ENCODE data around the gene CD226. TPM values are rescaled to one million over a fixed set of nuclear protein-coding genes. Genes with fewer than 3 reads are reported as not detected.
"Not testable (repeated sequence)": the region's sequence is repeated elsewhere in the genome, so short reads cannot be mapped to it uniquely, and the experiment has no call there.

The CD226 gene
- total RNA-seq, 1 donor from 2014 or later: 5.8 TPM

GRCh38 chr18:69872661-69873060 lies 75.0 kb downstream of the CD226 start:
- H3K36me3 ChIP-seq: no peaks in the 10 kb centered on the region
- no peaks in the 10 kb centered on the region for H3K9me3 ChIP-seq
- TF ChIP-seq, protein P1, sequence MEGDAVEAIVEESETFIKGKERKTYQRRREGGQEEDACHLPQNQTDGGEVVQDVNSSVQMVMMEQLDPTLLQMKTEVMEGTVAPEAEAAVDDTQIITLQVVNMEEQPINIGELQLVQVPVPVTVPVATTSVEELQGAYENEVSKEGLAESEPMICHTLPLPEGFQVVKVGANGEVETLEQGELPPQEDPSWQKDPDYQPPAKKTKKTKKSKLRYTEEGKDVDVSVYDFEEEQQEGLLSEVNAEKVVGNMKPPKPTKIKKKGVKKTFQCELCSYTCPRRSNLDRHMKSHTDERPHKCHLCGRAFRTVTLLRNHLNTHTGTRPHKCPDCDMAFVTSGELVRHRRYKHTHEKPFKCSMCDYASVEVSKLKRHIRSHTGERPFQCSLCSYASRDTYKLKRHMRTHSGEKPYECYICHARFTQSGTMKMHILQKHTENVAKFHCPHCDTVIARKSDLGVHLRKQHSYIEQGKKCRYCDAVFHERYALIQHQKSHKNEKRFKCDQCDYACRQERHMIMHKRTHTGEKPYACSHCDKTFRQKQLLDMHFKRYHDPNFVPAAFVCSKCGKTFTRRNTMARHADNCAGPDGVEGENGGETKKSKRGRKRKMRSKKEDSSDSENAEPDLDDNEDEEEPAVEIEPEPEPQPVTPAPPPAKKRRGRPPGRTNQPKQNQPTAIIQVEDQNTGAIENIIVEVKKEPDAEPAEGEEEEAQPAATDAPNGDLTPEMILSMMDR (IDR thresholded peaks at IDR 0.05): no peak
- no peaks in the 10 kb centered on the region for H3K4me1 ChIP-seq
- H3K27ac ChIP-seq: no peak overlapping the region
- H3K4me3 ChIP-seq: no peak overlapping the region
- ATAC-seq: no peak
- DNase-seq: no peak
- no peaks in the 10 kb centered on the region for H3K27me3 ChIP-seq
- intact Hi-C loops (cut with DNase I): no loop called here

GRCh38 chr18:69871363-69871762 lies 76.3 kb downstream of the CD226 start:
- no peak overlapping the region for H3K27ac ChIP-seq
- intact Hi-C loops (cut with DNase I): no loop called here
- H3K4me3 ChIP-seq: no peak overlapping the region
- no peaks in the 10 kb centered on the region for H3K36me3 ChIP-seq
- TF ChIP-seq, protein P1 (IDR thresholded peaks at IDR 0.05): no peak
- DNase-seq (no peak), ATAC-seq (no peak)
- H3K4me1 ChIP-seq: no peaks in the 10 kb centered on the region
- no peaks in the 10 kb centered on the region for H3K27me3 ChIP-seq
- H3K9me3 ChIP-seq: no peaks in the 10 kb centered on the region

GRCh38 chr18:69870736-69871135 lies 76.9 kb downstream of the CD226 start:
- Histone ChIP-seq H3K9me3 (no peaks in the 10 kb centered on the region), H3K4me3 (no peak overlapping the region), H3K27me3 (no peaks in the 10 kb centered on the region), H3K27ac (no peak overlapping the region), H3K36me3 (no peaks in the 10 kb centered on the region), H3K4me1 (no peaks in the 10 kb centered on the region)
- intact Hi-C loops (cut with DNase I): no loop called here
- ATAC-seq: no peak
- TF ChIP-seq, protein P1 (IDR thresholded peaks at IDR 0.05): no peak
- no peak for DNase-seq

GRCh38 chr18:69866212-69866611 lies 81.5 kb downstream of the CD226 start:
- TF ChIP-seq, protein P1 (IDR thresholded peaks at IDR 0.05): no peak
- no peak for DNase-seq
- no peaks in the 10 kb centered on the region for H3K36me3 ChIP-seq
- H3K4me3 ChIP-seq: no peak overlapping the region
- no peaks in the 10 kb centered on the region for H3K9me3 ChIP-seq
- H3K27me3 ChIP-seq: no peaks in the 10 kb centered on the region
- ATAC-seq: no peak
- H3K27ac ChIP-seq: no peak overlapping the region
- no peaks in the 10 kb centered on the region for H3K4me1 ChIP-seq
- intact Hi-C loops (cut with DNase I): no loop called here

- Histone ChIP-seq H3K36me3 (no peaks in the 10 kb centered on the region), H3K27me3 (no peaks in the 10 kb centered on the region), H3K9me3 (no peaks in the 10 kb centered on the region), H3K4me3 (no peak overlapping the region), H3K27ac (no peak overlapping the region), H3K4me1 (no peaks in the 10 kb centered on the region)
- intact Hi-C loops (cut with DNase I): no loop called here
- DNase-seq: no peak
- TF ChIP-seq, protein P1 (IDR thresholded peaks at IDR 0.05): no peak
- ATAC-seq: no peak
Observed at GRCh38 chr18:69865776-69866175, 81.9 kb downstream of the CD226 start.

DNA sequence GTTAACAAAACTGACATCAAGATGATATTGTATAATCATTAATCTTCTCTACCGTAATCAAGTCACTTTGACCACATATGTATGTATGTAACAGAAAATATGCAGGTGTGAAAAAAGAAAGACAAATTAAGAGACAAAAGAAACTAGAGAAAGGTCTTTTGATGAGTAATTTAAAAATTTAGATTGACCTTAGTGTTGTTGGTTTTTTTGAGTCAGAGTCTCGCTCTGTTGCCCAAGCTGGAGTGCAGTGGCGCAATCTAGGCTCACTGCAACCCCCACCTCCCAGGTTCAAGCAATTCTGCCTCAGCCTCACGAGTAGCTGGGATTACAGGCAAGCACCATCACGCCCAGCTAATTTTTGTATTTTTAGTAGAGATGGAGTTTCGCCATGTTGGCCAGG lies 82.9 kb downstream of the CD226 start:
- intact Hi-C loops (cut with DNase I); H3K4me3 ChIP-seq; ATAC-seq: not testable (repeated sequence)

More for the DNA sequence above, 82.9 kb downstream of the CD226 start:
- not testable (repeated sequence) for H3K9me3 ChIP-seq, H3K4me1 ChIP-seq, H3K27me3 ChIP-seq, DNase-seq, H3K36me3 ChIP-seq, H3K27ac ChIP-seq

Data from upper lobe of right lung (tissue), 1 donor.